NB4 (cell line): Measurements from ENCODE around the gene AGPAT2.

ENCODE experiments used
- MYC ChIP-seq: IDR thresholded peaks from 2 replicates; pipeline ENCODE4 v1.6.1; 2011; ENCODE audit warnings: low read depth, low read length
- TF ChIP-seq, protein P1 (sequence below): IDR thresholded peaks from one replicate; pipeline ENCODE4 v1.5.1; 2012; ENCODE audit warnings: low read depth, low read length

DNA sequence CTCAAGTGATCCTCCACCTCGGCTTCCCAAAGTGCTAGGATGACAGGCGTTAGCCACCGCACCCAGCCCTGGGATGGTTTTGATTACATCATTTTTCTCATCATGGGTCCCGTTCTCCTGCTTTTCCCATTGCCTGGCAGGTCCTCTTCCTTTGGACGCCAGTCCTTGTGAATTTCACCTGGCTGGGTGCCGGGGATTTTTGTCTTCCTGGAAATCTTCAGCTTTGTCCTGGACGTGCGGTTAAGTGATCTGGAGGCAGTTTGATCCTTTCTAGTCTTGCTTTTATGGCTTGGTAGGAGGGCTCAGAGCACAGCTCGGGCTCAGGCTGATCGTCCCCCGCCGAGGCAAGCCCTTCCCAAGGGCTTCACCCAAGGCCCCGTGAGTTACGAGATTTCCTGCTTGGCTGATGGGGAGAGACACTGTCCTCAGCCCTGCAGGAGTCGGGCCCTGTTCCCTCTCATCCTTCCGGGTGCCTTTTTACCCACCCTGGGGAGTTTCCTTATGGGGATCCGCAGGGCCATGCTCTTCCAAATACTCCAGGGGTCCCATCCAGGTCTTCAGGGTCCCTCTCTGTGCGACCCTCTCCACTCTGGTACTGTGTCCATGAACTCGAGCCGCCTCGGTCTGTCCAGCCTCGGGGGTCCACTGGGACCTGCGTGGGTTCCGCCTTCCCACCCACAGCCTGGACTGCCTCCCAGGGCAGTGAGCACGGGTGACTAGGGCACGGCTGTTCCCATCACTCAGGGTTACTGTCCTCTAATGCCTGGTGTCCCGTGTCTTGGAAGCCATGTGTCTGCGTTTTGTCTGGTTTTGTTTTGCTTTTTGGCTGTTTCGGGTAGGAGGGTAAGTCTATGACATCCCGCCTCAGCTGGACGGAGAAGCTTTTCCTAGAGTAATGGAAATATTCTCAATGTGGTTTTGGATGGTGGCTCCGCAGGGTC, 46.8 kb downstream of the AGPAT2 start:
- TF ChIP-seq, protein P1, sequence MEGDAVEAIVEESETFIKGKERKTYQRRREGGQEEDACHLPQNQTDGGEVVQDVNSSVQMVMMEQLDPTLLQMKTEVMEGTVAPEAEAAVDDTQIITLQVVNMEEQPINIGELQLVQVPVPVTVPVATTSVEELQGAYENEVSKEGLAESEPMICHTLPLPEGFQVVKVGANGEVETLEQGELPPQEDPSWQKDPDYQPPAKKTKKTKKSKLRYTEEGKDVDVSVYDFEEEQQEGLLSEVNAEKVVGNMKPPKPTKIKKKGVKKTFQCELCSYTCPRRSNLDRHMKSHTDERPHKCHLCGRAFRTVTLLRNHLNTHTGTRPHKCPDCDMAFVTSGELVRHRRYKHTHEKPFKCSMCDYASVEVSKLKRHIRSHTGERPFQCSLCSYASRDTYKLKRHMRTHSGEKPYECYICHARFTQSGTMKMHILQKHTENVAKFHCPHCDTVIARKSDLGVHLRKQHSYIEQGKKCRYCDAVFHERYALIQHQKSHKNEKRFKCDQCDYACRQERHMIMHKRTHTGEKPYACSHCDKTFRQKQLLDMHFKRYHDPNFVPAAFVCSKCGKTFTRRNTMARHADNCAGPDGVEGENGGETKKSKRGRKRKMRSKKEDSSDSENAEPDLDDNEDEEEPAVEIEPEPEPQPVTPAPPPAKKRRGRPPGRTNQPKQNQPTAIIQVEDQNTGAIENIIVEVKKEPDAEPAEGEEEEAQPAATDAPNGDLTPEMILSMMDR = no peak
- no peak for TF ChIP-seq MYC
